Sigmoid colon (tissue), 7 donors: ENCODE results near the gene ADGRG3. TPM values are rescaled to one million over a fixed set of nuclear protein-coding genes. Genes with fewer than 3 reads are reported as not detected.

Experiments used
- DNase-seq: peaks from one replicate; pipeline ENCODE4 v3.0.0-alpha.2; 2019
- H3K27ac ChIP-seq, 4 donors: fragments of 200-600 bp; sonication (generic); one replicate each; pipeline ENCODE4 v1.5.1; 2016 to 2019; ENCODE audit warnings: mild to moderate bottlenecking in 1 of 4
- H3K27me3 ChIP-seq, 3 donors: fragments of 200-600 bp; sonication (generic); one replicate each; pipeline ENCODE4 v1.5.1; 2019; ENCODE audit warnings: mild to moderate bottlenecking in 1 of 3
- H3K36me3 ChIP-seq, 4 donors: fragments of 200-600 bp; sonication (generic); one replicate each; pipeline ENCODE4 v1.5.1; 2016 to 2019
- H3K4me1 ChIP-seq, 4 donors: fragments of 200-600 bp; sonication (generic); one replicate each; pipeline ENCODE4 v1.5.1; 2017 to 2019
- H3K4me3 ChIP-seq, 4 donors: fragments of 200-600 bp; sonication (generic); one replicate each; pipeline ENCODE4 v1.5.1; 2017 to 2019; ENCODE audit warnings: mild to moderate bottlenecking in 2 of 4, moderate library complexity in 1 of 4
- H3K9me3 ChIP-seq, 4 donors: fragments of 200-600 bp in 3 of 4; sonication (generic) in 3 of 4; one replicate each; pipeline versions ENCODE4 v1.5.1 to v1.6.1; 2013 to 2019
- EP300 ChIP-seq, 4 donors: sonication (generic); formaldehyde crosslinking; IDR thresholded peaks; one replicate each; pipeline ENCODE4 v1.6.1; 2017; ENCODE audit warnings: antibody characterized with exemption in 4 of 4
- POLR2A ChIP-seq, 2 donors: fragments of 450-650 bp; IDR thresholded peaks; one replicate each; pipeline ENCODE4 v1.6.1; 2016; ENCODE audit warnings: antibody characterized with exemption in 2 of 2, mild to moderate bottlenecking in 2 of 2, moderate library complexity in 2 of 2
- POLR2AphosphoS5 ChIP-seq, 4 donors: sonication (generic); formaldehyde crosslinking; IDR thresholded peaks; one replicate each; pipeline ENCODE4 v1.6.1; 2017; ENCODE audit warnings: antibody characterized with exemption in 4 of 4
- WGBS, 2 donors: extraction: QIAGEN DNeasy Blood & Tissue Kit; methylation state at CpG; one replicate each; pipeline ENCODE4 v1.1.7; 2013; 5-methylcytosine and 5-hydroxymethylcytosine counted together
- intact Hi-C: fragments of 100-400 bp; cut with DNase I; formaldehyde crosslinking; loops from one replicate; pipeline ENCODE4 v1.15.1; 2023
- polyA plus RNA-seq, 3 donors: library from polyadenylated mRNA; stranded (reverse); fragments of 200-250 nt; gene quantifications; one replicate each; pipeline ENCODE4 v1.2.3, GENCODE V29; 2013
- total RNA-seq, 4 donors: library from RNA; depleted of rRNA; stranded (reverse); fragments of >200 nt; gene quantifications; one replicate each; pipeline ENCODE4 v1.1.0, GENCODE V29; 2016
- TF ChIP-seq, protein P1 (sequence below), 4 experiments: fragments of 450-650 bp in 3 of 4; fragments of 200-600 bp in 1 of 4; IDR thresholded peaks; one replicate each; pipeline ENCODE4 v1.5.1; 2016 to 2019; ENCODE audit warnings: antibody characterized with exemption in 4 of 4, mild to moderate bottlenecking in 3 of 4, moderate library complexity in 2 of 4
- donor health status: healthy with polysubstance abuse.
- donor health status: Bipolar disorder and iron deficiency.
- donor health status: healthy.

ADGRG3 gene
- total and polyA plus RNA-seq, 7 donors, result 0.69 to 6.6 (median 3.6) TPM

DNA sequence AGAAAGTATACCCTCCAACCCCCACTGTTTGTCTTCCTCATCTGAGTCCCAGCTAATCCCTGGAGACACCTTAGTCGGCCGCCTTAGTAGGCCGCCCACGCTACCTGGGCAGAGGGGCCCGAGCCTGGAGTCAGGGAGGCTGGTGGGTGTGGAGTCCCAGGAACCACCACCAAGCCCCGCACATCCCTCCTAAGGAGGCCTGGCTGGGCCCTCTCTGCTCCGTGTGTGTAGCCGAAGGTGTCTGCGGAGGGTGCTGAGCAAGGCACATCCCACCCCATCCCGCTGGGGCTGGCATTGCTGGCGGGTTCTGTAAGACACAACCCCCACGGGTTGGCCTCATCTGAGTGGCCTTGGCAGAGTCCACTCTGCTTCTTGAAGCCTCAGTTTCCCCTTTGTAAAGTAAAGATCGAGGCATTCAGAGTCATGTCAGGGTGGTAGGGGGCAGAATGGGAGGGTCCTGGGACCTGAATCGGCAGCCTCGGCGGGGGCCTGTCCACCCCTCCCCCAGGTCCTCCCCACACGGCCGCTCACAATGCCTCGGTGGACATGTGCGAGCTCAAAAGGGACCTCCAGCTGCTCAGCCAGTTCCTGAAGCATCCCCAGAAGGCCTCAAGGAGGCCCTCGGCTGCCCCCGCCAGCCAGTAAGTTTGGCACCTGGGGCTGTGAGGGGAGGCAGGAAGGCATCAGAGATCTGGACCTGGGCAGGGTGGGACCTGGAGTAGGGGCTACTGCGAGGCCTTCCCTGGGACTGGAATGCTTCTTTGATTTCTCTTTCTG lies 15.2 kb upstream of the ADGRG3 start:
- intact Hi-C loops, result no loop called here
- Histone ChIP-seq H3K27me3 (peaks cover 0 to 10% (median 0%) of the 10 kb centered on the region in 3 donors), H3K4me3 (no peak overlapping the region), H3K4me1 (no peaks in the 10 kb centered on the region), H3K27ac (no peak overlapping the region), H3K36me3 (no peaks in the 10 kb centered on the region), H3K9me3 (no peaks in the 10 kb centered on the region)
- DNase-seq, result no peak
- 92 to 94% methylated on average over 23 of the region's 23 CpGs for WGBS, 2 donors
- no peak for TF ChIP-seq EP300 (IDR thresholded peaks at IDR 0.05)
- TF ChIP-seq POLR2A (IDR thresholded peaks at IDR 0.05), result no peak
- TF ChIP-seq, protein P1, sequence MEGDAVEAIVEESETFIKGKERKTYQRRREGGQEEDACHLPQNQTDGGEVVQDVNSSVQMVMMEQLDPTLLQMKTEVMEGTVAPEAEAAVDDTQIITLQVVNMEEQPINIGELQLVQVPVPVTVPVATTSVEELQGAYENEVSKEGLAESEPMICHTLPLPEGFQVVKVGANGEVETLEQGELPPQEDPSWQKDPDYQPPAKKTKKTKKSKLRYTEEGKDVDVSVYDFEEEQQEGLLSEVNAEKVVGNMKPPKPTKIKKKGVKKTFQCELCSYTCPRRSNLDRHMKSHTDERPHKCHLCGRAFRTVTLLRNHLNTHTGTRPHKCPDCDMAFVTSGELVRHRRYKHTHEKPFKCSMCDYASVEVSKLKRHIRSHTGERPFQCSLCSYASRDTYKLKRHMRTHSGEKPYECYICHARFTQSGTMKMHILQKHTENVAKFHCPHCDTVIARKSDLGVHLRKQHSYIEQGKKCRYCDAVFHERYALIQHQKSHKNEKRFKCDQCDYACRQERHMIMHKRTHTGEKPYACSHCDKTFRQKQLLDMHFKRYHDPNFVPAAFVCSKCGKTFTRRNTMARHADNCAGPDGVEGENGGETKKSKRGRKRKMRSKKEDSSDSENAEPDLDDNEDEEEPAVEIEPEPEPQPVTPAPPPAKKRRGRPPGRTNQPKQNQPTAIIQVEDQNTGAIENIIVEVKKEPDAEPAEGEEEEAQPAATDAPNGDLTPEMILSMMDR (IDR thresholded peaks at IDR 0.05), result no peak
- no peak for TF ChIP-seq POLR2AphosphoS5 (IDR thresholded peaks at IDR 0.05)

DNA sequence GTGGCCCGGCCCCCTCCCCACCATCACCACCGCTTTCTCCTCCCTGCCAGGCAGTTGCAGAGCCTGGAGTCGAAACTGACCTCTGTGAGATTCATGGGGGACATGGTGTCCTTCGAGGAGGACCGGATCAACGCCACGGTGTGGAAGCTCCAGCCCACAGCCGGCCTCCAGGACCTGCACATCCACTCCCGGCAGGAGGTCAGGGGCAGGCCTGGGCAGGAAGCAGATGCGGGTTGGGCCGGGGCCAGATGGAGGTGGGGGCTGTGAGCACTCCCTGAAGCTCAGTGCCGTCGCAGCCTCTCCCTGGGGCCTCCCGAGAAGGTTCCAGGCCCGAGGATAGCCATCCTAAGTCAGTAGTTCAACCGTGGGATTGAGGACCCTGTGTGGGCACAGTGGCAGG lies 14.2 kb upstream of the ADGRG3 start:
- peaks cover 0 to 5% (median 0%) of the 10 kb centered on the region in 3 donors for H3K27me3 ChIP-seq
- H3K4me3 ChIP-seq, result no peak overlapping the region
- H3K27ac ChIP-seq, result no peak overlapping the region
- H3K36me3 ChIP-seq, result no peaks in the 10 kb centered on the region
- intact Hi-C loops, result no loop called here
- TF ChIP-seq, protein P1 (IDR thresholded peaks at IDR 0.05), result no peak
- TF ChIP-seq POLR2A (IDR thresholded peaks at IDR 0.05) (no peak), EP300 (IDR thresholded peaks at IDR 0.05) (no peak), POLR2AphosphoS5 (IDR thresholded peaks at IDR 0.05) (no peak)
- H3K4me1 ChIP-seq, result no peaks in the 10 kb centered on the region
- no peak for DNase-seq
- H3K9me3 ChIP-seq, result no peaks in the 10 kb centered on the region
- 58 to 81% methylated on average over 16 of the region's 16 CpGs for WGBS, 2 donors

DNA sequence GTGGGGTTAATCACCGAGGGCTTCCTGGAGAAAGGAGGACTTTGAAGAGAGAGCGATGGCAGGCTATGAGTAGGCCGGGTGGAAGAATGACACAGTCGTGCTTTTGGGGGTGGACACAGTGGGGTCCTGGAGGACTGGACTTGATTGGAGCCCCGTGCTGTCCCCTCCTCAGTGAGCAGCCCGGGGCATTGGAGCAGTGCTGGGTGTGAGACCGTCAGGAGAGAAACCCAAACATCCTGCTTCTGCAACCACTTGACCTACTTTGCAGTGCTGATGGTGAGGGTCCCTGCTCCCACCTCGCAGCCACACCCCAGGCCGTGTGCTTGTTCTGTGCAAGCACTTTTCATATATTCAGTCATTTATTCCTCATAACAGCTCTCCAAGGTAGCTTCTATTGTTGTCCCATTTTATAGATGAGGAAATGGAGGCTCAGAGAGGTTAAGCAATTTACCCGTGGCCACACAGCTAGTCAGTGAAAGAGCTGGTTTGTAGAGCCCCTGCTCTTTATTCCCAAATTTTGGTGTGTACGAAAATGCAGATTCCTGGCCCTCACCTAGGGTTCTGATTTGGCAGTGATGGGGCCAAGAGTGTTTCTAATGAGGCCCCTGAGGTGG lies 11.7 kb upstream of the ADGRG3 start:
- H3K27ac ChIP-seq, result no peak overlapping the region
- H3K27me3 ChIP-seq, result no peaks in the 10 kb centered on the region
- intact Hi-C loops, result no loop called here
- H3K4me3 ChIP-seq, result no peak overlapping the region
- no peaks in the 10 kb centered on the region for H3K4me1 ChIP-seq
- H3K9me3 ChIP-seq, result no peaks in the 10 kb centered on the region
- no peaks in the 10 kb centered on the region for H3K36me3 ChIP-seq
- no peak for DNase-seq
- TF ChIP-seq POLR2AphosphoS5 (IDR thresholded peaks at IDR 0.05) (no peak), EP300 (IDR thresholded peaks at IDR 0.05) (no peak), POLR2A (IDR thresholded peaks at IDR 0.05) (no peak)
- WGBS, 2 donors, result 83 to 84% methylated on average over 11 of the region's 11 CpGs

DNA sequence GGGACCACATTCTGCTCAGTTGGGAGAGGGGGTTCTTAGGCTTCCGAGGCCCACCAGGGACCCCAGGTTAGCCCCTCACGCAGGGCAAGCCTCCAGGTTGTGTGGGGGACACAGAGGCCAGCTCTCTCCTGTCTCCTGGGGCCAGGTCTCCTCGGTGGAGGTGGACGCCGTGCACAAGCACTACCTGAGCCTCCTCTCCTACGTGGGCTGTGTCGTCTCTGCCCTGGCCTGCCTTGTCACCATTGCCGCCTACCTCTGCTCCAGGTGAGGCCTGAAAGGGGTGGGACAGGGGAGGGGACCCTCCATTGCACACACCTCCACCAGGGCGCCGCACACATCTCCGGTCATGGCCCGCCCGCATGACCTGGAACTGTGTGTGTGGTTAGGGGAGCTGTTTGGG lies 10.9 kb upstream of the ADGRG3 start:
- no peak for DNase-seq
- Histone ChIP-seq H3K27ac (no peak overlapping the region), H3K4me1 (no peaks in the 10 kb centered on the region), H3K4me3 (no peak overlapping the region), H3K9me3 (no peaks in the 10 kb centered on the region), H3K36me3 (no peaks in the 10 kb centered on the region), H3K27me3 (no peaks in the 10 kb centered on the region)
- WGBS, 2 donors, result 93 to 94% methylated on average over 13 of the region's 13 CpGs
- intact Hi-C loops, result no loop called here
- TF ChIP-seq, protein P1 (IDR thresholded peaks at IDR 0.05), result no peak
- TF ChIP-seq EP300 (IDR thresholded peaks at IDR 0.05), result no peak
- TF ChIP-seq POLR2A (IDR thresholded peaks at IDR 0.05), result no peak
- TF ChIP-seq POLR2AphosphoS5 (IDR thresholded peaks at IDR 0.05), result no peak

DNA sequence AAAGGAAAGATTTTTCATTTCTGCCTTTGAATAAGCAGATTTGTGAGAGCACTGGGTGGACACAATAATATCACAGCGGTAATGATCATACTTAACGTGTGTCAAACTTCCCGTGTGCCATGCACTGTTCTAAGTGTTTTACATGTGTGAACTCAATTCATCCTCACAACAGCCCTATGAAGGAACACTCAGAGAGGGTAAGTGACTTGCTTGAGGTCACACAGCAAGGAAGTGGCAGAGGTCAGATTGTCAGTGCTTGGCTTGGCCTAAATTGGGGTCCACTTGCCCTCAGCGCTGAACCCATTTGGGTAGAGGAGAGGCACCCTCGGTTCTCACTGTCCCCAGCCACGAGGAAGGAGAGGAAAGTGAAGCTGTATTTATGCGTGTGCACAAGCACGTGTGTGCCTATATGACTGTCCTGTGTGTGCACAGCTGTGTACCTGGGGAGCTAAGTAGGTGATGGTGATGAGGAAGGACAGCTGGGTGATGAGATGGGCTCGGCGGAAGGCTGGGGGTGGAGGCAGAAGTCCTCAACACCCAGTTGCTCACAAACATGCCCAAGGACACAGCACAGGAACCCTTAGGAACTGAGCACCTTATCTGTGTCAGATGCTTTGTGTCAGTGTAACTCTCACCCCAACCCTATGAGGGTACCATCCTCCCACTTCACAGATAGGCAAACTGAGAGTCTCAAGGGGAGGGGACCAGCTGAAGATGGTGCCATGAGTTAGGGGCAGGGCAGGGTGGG lies 9.8 kb upstream of the ADGRG3 start:
- H3K36me3 ChIP-seq, result no peaks in the 10 kb centered on the region
- 86 to 91% methylated on average over 10 of the region's 10 CpGs for WGBS, 2 donors
- no peaks in the 10 kb centered on the region for H3K9me3 ChIP-seq
- intact Hi-C loops, result no loop called here
- H3K4me1 ChIP-seq, result no peaks in the 10 kb centered on the region
- no peak overlapping the region for H3K27ac ChIP-seq
- H3K4me3 ChIP-seq, result no peak overlapping the region
- TF ChIP-seq POLR2A (IDR thresholded peaks at IDR 0.05), result no peak
- TF ChIP-seq POLR2AphosphoS5 (IDR thresholded peaks at IDR 0.05), result no peak
- TF ChIP-seq EP300 (IDR thresholded peaks at IDR 0.05), result no peak
- TF ChIP-seq, protein P1 (IDR thresholded peaks at IDR 0.05), result no peak
- H3K27me3 ChIP-seq, result no peaks in the 10 kb centered on the region
- no peak for DNase-seq
